DOHH2 (cell line): ENCODE measurements around the gene MRPL36.

ENCODE experiments used
- H3F3A ChIP-seq: fragments of 200-600 bp; sonication (generic), shearing (Covaris generic); 2 replicates; pipeline ENCODE4 v1.6.0; 2016; ENCODE audit warnings: antibody characterized with exemption, mild to moderate bottlenecking; ENCODE audit not compliant: control insufficient read depth, insufficient read depth
- H3K27ac ChIP-seq: fragments of 200-600 bp; sonication (generic); 2 replicates; pipeline ENCODE4 v1.5.1; 2014; ENCODE audit warnings: low read depth, mild to moderate bottlenecking, low read length, moderate library complexity
- H3K27me3 ChIP-seq: fragments of 200-600 bp; sonication (generic); 2 replicates; pipeline ENCODE4 v1.6.1; 2014; ENCODE audit warnings: mild to moderate bottlenecking, low read length, mixed read lengths; ENCODE audit not compliant: control insufficient read depth
- H3K36me3 ChIP-seq: fragments of 200-600 bp; sonication (generic); 2 replicates; pipeline ENCODE4 v1.6.1; 2014; ENCODE audit warnings: mild to moderate bottlenecking, low read length, moderate library complexity, mixed read lengths; ENCODE audit not compliant: control insufficient read depth
- H3K4me1 ChIP-seq: fragments of 200-600 bp; sonication (generic); 2 replicates; pipeline ENCODE4 v1.6.1; 2014; ENCODE audit warnings: mild to moderate bottlenecking, low read length, mixed read lengths; ENCODE audit not compliant: control insufficient read depth
- H3K4me2 ChIP-seq: fragments of 200-600 bp; sonication (generic); 2 replicates; pipeline ENCODE4 v1.6.0; 2014; ENCODE audit warnings: mild to moderate bottlenecking, low read length, moderate library complexity
- H3K4me3 ChIP-seq: fragments of 200-600 bp; sonication (generic); 2 replicates; pipeline ENCODE4 v1.5.1; 2014; ENCODE audit warnings: mild to moderate bottlenecking, low read length, mixed read lengths
- H3K79me2 ChIP-seq: fragments of 200-600 bp; sonication (generic); 2 replicates; pipeline ENCODE4 v1.6.1; 2014; ENCODE audit warnings: mild to moderate bottlenecking, low read length, mixed read lengths; ENCODE audit not compliant: control insufficient read depth
- H3K9me2 ChIP-seq: fragments of 200-600 bp; sonication (generic); replicated peaks from 2 replicates; pipeline ENCODE4 v1.6.1; 2014; ENCODE audit warnings: mild to moderate bottlenecking, low read length, mixed read lengths; ENCODE audit not compliant: control insufficient read depth
- H3K9me3 ChIP-seq: fragments of 200-600 bp; sonication (generic); 2 replicates; pipeline ENCODE4 v1.6.1; 2014; ENCODE audit warnings: antibody characterized with exemption, low read length, mixed read lengths; ENCODE audit not compliant: control insufficient read depth, insufficient read depth
- H4K20me1 ChIP-seq: fragments of 200-600 bp; sonication (generic); 2 replicates; pipeline ENCODE4 v1.6.0; 2014; ENCODE audit warnings: low read depth, mild to moderate bottlenecking, antibody characterized with exemption, low read length, moderate library complexity; ENCODE audit not compliant: control insufficient read depth, insufficient read depth
- CTCF ChIP-seq: fragments of 200-600 bp; sonication (generic); IDR thresholded peaks from one replicate; pipeline ENCODE4 v1.5.1; 2014; ENCODE audit warnings: antibody characterized with exemption, mild to moderate bottlenecking, low read depth, low read length; ENCODE audit not compliant: poor library complexity, severe bottlenecking
- EZH2phosphoT487 ChIP-seq: fragments of 200-600 bp; sonication (generic); IDR thresholded peaks from 2 replicates; pipeline ENCODE4 v1.6.1; 2017; ENCODE audit warnings: borderline replicate concordance, mild to moderate bottlenecking, antibody characterized with exemption, low read length, moderate library complexity, mixed read lengths

MRPL36 gene

GRCh38 chr5:1808439-1808838 is 8.8 kb upstream of the MRPL36 start:
- Histone ChIP-seq H3K4me3 (no peak overlapping the region), H3K36me3 (peaks cover 97% of the 10 kb centered on the region), H3K9me3 (no peaks in the 10 kb centered on the region), H3K9me2 (no peaks in the 10 kb centered on the region), H3F3A (no peaks in the 10 kb centered on the region), H3K4me2 (no peak overlapping the region), H3K79me2 (peaks cover 89% of the 10 kb centered on the region), H3K4me1 (no peaks in the 10 kb centered on the region), H3K27me3 (no peaks in the 10 kb centered on the region), H4K20me1 (no peaks in the 10 kb centered on the region), H3K27ac (no peak overlapping the region)
- TF ChIP-seq EZH2phosphoT487 (no peak), CTCF (no peak)

- no peak overlapping the region for H3K4me3 ChIP-seq
- peaks cover 6% of the 10 kb centered on the region for H3K4me1 ChIP-seq
- peaks cover 99% of the 10 kb centered on the region for H3K36me3 ChIP-seq
- no peak overlapping the region for H3K4me2 ChIP-seq
- H3K27ac ChIP-seq, result no peak overlapping the region
- no peaks in the 10 kb centered on the region for H3K9me2 ChIP-seq
- TF ChIP-seq CTCF (no peak), EZH2phosphoT487 (no peak)
- H3K79me2 ChIP-seq, result peaks cover 97% of the 10 kb centered on the region
- H3K27me3 ChIP-seq, result no peaks in the 10 kb centered on the region
- H4K20me1 ChIP-seq, result no peaks in the 10 kb centered on the region
- no peaks in the 10 kb centered on the region for H3K9me3 ChIP-seq
- no peaks in the 10 kb centered on the region for H3F3A ChIP-seq
Observed at GRCh38 chr5:1807451-1808185, 8.0 kb upstream of the MRPL36 start.

GRCh38 chr5:1806974-1807373 is 7.3 kb upstream of the MRPL36 start:
- H3K4me3 ChIP-seq, result no peak overlapping the region
- no peak overlapping the region for H3K27ac ChIP-seq
- peaks cover 98% of the 10 kb centered on the region for H3K79me2 ChIP-seq
- H3K36me3 ChIP-seq, result peaks cover 95% of the 10 kb centered on the region
- TF ChIP-seq EZH2phosphoT487 (no peak), CTCF (no peak)
- no peaks in the 10 kb centered on the region for H4K20me1 ChIP-seq
- H3K27me3 ChIP-seq, result no peaks in the 10 kb centered on the region
- no peaks in the 10 kb centered on the region for H3K9me3 ChIP-seq
- no peak overlapping the region for H3K4me2 ChIP-seq
- no peaks in the 10 kb centered on the region for H3K9me2 ChIP-seq
- peaks cover 9% of the 10 kb centered on the region for H3K4me1 ChIP-seq
- H3F3A ChIP-seq, result peaks cover 2% of the 10 kb centered on the region; the same call in 1 of the 2 replicates
